Nephron (organoid): ENCODE measurements around the gene TMPRSS5.
"Not testable (repeated sequence)": the region's sequence is repeated elsewhere in the genome, so short reads cannot be mapped to it uniquely, and the experiment has no call there.

Source experiments
- H3K27ac Mint-ChIP-seq, 3 experiments: 2 replicates each; pipeline ENCODE4 v1.8.0; 2020; ENCODE audit warnings: mixed read lengths in 3 of 3, mild to moderate bottlenecking in 2 of 3, moderate library complexity in 1 of 3
- H3K27me3 Mint-ChIP-seq: 2 replicates; pipeline ENCODE4 v1.8.0; 2021; ENCODE audit warnings: low read depth, mild to moderate bottlenecking, moderate library complexity, mixed read lengths
- H3K36me3 Mint-ChIP-seq: 2 replicates; pipeline ENCODE4 v1.8.0; 2020; ENCODE audit warnings: low read depth, mixed read lengths
- H3K4me1 Mint-ChIP-seq: 2 replicates; pipeline ENCODE4 v1.8.0; 2020; ENCODE audit warnings: mixed read lengths
- H3K4me3 Mint-ChIP-seq, 3 experiments: 2 replicates each; pipeline ENCODE4 v1.8.0; 2020; ENCODE audit warnings: mild to moderate bottlenecking in 3 of 3, mixed read lengths in 3 of 3, moderate library complexity in 2 of 3
- H3K9me3 Mint-ChIP-seq: 2 replicates; pipeline ENCODE4 v1.8.0; 2020; ENCODE audit warnings: mixed read lengths
- CTCF ChIP-seq, 3 experiments: fragments of 200-600 bp; sonication (generic); IDR thresholded peaks; one replicate each; pipeline ENCODE4 v1.5.0; 2021; ENCODE audit warnings: antibody characterized with exemption in 3 of 3; ENCODE audit not compliant: unreplicated experiment in 3 of 3

The TMPRSS5 gene

GRCh38 chr11:113710989-113711388 is 4.9 kb upstream of the TMPRSS5 start:
- Mint-ChIP-seq H3K9me3 (peaks cover 43% of the 10 kb centered on the region), H3K27me3 (no peaks in the 10 kb centered on the region), H3K4me1 (no peaks in the 10 kb centered on the region), H3K36me3 (peaks cover 46% of the 10 kb centered on the region), H3K27ac (no peak overlapping the region), H3K4me3 (no peak overlapping the region)
- no peak for TF ChIP-seq CTCF (IDR thresholded peaks at IDR 0.05; ENCODE audit: unreplicated experiment in 3 of 3)

DNA sequence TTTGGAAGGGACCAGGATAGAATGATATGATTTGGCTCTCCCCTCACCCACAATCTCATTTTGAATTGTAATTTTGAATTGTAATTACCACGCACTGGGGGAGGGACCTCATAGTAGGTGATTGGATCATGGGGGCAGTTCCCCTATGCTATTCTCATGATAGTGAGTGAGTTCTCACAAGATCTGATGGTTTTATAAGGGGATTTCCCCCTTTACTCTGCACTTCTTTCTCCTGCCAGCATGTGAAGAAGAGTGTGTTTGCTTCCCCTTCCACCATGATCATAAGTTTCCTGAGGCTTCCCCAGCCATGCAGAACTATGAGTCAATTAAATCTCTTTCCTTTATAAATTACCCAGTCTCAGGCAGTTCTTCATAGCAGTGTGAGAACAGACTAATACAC is 2.6 kb downstream of the TMPRSS5 start:
- H3K27ac Mint-ChIP-seq, H3K27me3 Mint-ChIP-seq, H3K4me1 Mint-ChIP-seq, H3K4me3 Mint-ChIP-seq: not testable (repeated sequence)
- peaks cover 15% of the 10 kb centered on the region for H3K36me3 Mint-ChIP-seq
- peaks cover 11% of the 10 kb centered on the region for H3K9me3 Mint-ChIP-seq

DNA sequence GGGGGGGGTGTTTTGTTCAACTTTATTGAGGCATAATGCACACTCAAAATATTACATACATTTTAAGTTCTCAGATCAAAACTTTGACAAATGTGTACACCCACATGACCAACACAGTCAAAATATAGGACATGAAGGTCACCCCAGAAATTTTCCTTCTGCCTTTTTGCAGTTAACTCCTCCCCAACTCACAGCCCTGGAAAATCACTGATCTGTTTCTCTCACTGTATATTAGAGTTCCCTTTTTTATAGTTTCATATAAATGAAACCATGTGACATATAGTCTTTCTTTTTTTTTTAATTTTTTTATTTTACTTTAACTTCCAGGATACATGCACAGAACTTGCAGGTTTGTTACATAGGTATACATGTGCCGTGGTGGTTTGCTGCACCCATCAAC is 4.6 kb downstream of the TMPRSS5 start:
- no peak overlapping the region for H3K27ac Mint-ChIP-seq

DNA sequence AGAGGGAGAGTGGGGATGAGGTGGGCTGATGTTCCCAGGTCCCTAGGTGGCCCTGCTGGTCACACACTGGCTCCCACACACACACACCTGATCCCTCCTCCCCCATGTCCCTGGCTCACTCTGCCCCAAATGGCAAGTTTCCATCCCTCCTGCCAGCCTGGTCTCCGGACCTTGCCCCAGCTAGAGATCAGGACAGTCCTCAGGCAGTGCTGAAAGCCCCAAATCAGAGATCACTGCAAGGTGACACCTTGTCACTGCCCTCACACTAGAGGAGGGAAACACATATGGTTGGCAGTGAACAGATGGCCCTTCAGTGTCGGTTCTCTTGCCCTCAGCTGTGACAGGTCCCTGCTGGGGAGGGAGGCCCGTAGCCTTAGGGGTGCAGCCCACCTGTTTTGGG is 7.6 kb downstream of the TMPRSS5 start:
- no peaks in the 10 kb centered on the region for H3K4me1 Mint-ChIP-seq
- no peaks in the 10 kb centered on the region for H3K27me3 Mint-ChIP-seq
- no peak for TF ChIP-seq CTCF (IDR thresholded peaks at IDR 0.05; ENCODE audit: unreplicated experiment in 3 of 3)
- H3K27ac Mint-ChIP-seq, result no peak overlapping the region
- no peak overlapping the region for H3K4me3 Mint-ChIP-seq
- peaks cover 6% of the 10 kb centered on the region for H3K36me3 Mint-ChIP-seq
- H3K9me3 Mint-ChIP-seq, result no peaks in the 10 kb centered on the region

More for the DNA sequence above, 4.6 kb downstream of the TMPRSS5 start:
- Mint-ChIP-seq H3K36me3 (no peaks in the 10 kb centered on the region), H3K9me3 (no peaks in the 10 kb centered on the region), H3K4me3 (no peak overlapping the region), H3K4me1 (no peaks in the 10 kb centered on the region), H3K27me3 (no peaks in the 10 kb centered on the region)
- no peak for TF ChIP-seq CTCF (IDR thresholded peaks at IDR 0.05; ENCODE audit: unreplicated experiment in 3 of 3)

DNA sequence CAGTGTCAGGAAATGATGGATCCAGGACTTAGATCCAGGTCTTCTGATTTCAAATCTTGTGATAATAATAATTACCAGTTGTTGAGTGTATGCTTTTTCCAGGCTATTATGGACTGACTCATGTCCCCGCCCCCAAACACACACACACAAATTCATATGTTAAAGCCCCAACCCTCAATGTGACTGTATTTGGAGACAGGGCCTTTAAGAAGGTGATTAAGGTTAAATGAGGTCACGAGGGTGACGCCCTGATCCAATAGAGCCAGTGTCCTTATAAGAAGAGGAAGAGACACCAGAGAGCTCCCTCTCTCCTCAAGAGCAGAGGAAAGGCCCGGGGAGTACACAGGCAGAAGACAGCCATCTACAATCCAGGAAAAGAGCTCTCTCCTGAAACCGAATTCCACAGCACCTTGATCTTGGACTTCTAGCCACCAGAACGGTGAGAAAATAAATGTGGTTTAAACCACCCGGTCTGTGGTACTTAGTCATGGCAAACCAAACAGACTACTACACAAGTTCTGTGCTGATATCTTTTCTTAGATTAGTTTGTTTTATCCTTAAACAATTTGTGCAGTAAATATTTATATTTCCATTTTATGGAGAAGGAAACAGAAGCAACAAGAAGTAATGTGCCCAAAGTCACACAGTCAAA is 8.2 kb downstream of the TMPRSS5 start:
- H3K36me3 Mint-ChIP-seq, result peaks cover 6% of the 10 kb centered on the region
- no peak overlapping the region for H3K27ac Mint-ChIP-seq
- H3K9me3 Mint-ChIP-seq, result no peaks in the 10 kb centered on the region
- peaks cover 2% of the 10 kb centered on the region for H3K27me3 Mint-ChIP-seq
- H3K4me3 Mint-ChIP-seq, result no peak overlapping the region
- no peak for TF ChIP-seq CTCF (IDR thresholded peaks at IDR 0.05; ENCODE audit: unreplicated experiment in 3 of 3)
- H3K4me1 Mint-ChIP-seq, result no peaks in the 10 kb centered on the region

DNA sequence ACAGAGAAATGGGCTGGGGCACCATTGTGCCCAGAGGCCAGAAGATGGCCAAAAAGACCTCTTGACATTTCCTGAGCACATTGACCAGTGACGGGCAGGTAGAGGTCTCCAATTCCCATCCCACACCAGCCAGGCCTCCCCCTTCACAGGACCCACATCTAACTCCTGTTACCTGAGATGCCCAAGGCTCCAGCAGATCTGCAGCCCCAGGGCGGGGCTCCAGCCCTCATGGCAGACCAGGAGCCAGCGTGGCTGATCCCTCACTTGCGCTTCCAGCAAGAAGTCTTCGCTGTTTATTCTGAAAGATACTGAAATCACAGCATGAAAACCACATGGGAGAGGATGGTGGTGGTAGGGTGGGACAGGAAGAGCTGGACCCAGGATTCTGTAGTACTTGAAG is 9.0 kb downstream of the TMPRSS5 start:
- no peak for TF ChIP-seq CTCF (IDR thresholded peaks at IDR 0.05; ENCODE audit: unreplicated experiment in 3 of 3)
- Mint-ChIP-seq H3K36me3 (peaks cover 6% of the 10 kb centered on the region), H3K27me3 (peaks cover 3% of the 10 kb centered on the region), H3K4me1 (no peaks in the 10 kb centered on the region), H3K4me3 (no peak overlapping the region), H3K9me3 (no peaks in the 10 kb centered on the region), H3K27ac (no peak overlapping the region)
